ENCODE data around the gene ZIC5.

- TF ChIP-seq CTCF (conservative IDR thresholded peaks at IDR 0.05; ENCODE audit: low read depth, low read length) (no peak), EZH2 (IDR thresholded peaks at IDR 0.05; ENCODE audit: low read length, unreplicated experiment) (no peak)
Measured at GRCh38 chr13:99963816-99964339, 7.7 kb downstream of the ZIC5 start.
